GM19397 (cell line): Measurements from ENCODE around the gene MAPKAP1.

Source experiments
- ATAC-seq: cut with Tn5 transposase; IDR thresholded peaks from one replicate; pipeline ENCODE4 v1.9.1; 2021; ENCODE audit warnings: mild to moderate bottlenecking, moderate library complexity; ENCODE audit not compliant: unreplicated experiment

The MAPKAP1 gene

DNA sequence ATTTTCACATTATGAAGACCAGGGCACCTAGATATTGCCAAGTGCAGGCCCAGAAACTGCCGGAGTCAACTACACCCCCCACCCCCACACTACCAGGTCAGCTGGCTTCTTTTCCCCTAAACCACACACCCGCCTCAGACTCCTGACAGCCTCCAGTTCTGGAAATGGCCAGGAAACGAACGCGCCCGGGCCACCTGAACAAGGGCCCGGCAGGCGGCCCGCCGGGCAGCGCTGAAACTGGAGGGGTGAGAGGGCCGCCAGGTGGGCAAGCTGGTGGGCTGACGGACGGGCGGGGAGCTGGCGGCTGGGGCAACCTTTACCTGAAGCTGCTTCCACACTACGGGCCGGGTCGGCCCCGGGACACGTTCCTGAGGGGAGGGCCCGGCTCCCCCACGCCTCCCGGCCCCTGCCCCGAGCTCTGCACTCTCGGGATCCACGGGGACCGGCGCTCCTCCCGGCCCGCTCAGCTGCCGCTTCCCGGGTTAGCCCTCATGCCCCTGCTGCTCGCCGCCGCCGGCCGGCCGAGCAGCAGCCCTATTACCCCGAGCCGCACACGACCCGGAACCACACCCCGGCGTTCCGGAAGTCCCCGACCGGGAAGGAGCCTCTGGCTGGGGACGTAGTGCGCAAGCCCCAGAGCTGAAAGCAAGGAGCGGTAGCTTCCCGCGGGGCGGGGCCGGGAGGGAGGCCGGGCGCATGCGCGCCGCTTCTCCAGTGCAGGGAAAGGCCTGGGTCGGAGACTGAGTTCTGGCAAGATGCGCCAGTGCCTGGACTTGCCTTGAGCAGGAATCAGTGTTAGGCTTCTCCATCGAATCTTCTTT, at the start of gene MAPKAP1:
Gene MAPKAP1, minus strand, starts transcription at position 558 of the 821 bp plus-strand sequence. CDS start 34,634 bp downstream, outside the sequence.
- peak; percentile 96 for ATAC-seq

DNA sequence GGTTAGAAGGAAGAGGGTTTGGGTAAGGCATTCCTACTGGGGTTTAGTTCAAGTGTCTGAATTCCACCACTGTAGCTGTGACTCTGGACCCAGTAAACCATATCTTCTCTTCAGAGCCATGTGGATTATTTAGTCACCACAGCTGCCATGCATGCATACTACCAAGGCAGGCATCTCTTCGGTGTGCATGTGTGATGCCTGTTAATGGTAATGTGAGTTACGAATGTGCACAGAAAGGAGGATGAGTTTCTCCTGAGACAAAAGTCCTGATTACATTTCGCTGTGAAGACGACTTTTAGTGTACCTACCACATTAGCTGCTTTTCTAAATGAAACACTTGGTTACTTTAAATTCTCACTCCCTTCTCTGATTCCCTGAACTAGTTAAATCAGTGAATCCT, 49.5 kb upstream of the MAPKAP1 start:
- ATAC-seq, result no peak

DNA sequence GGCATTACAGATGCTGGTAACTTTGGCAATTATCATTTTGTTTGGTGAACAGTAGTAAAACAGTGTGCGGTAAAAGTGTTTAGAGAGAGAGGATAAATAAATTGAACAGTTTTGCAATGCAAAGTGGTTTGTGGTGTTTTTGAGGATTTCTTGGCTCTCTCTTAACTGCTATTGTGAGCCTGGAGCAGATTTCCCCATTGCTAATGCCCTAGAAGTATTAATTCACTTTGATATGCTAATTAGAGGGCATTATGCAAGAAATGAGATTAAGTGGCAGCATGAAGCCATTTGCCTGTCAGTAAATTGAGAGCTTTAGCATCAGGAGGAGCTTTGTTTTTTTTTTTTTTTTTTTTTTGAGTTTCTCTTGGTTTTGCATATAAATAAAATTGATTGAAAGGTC, 48.3 kb upstream of the MAPKAP1 start:
- no peak for ATAC-seq

DNA sequence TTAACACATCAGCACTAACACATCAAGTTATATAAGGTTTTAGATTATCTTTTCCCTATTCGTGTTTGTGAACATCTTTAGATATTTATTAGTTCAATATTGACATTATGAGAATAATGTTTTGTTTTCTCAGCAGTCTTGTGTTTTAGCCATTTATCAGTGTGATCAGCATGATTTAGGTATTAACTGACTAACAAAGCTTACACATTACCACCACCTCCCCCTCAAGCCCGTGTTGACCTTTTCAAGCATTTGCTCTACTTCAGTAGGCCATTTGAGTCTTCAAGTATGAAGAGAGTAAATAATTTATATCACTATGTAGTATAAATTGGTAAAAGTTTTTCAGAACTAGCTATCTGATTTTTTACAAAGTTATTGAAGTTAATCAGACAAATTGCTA, 47.1 kb upstream of the MAPKAP1 start:
- no peak for ATAC-seq

DNA sequence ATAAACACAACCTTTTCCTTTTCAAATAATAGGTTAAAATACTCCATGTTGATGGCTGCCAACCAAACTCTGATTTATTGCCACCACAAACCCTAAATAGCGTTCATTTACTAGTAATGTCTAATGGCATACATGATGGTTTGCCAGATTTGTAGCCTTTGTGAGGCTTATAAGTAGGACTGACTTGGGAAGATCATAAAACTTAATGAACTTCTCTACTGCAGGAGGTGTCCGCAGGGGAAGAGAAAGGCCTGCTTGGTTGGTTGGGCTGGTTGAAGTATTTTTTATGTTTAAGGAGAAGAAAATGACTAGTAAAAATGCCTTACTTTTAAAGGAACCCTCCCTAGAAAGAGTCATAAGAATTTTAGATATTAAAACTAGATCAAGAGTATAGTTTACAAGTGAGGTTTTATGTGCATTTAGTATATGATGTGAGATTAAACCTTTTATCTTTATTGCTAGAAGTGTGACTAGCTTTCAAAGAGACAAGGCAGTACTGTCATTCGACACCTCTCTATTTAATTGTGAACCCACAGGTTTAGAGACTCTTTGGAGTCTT, 45.1 kb upstream of the MAPKAP1 start:
- no peak for ATAC-seq

DNA sequence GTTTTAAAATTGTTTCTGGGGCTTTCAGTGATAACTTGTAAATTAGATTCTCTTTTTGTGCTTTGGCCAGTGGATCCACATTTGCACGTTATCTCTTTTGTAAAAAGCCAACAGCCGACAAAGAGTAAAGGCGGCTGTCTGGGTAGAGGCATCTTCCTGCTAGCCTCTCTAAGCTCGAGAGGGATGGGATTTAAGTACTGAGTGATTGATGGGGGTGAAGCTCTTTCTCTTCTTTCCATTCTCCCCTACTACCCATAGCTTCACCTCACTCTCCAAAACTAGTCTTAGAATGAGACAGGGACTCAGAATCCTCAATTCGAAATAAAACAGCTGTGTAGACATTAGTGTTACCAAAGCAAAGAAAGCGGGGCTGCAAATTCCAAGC, 43.6 kb upstream of the MAPKAP1 start:
- no peak for ATAC-seq

DNA sequence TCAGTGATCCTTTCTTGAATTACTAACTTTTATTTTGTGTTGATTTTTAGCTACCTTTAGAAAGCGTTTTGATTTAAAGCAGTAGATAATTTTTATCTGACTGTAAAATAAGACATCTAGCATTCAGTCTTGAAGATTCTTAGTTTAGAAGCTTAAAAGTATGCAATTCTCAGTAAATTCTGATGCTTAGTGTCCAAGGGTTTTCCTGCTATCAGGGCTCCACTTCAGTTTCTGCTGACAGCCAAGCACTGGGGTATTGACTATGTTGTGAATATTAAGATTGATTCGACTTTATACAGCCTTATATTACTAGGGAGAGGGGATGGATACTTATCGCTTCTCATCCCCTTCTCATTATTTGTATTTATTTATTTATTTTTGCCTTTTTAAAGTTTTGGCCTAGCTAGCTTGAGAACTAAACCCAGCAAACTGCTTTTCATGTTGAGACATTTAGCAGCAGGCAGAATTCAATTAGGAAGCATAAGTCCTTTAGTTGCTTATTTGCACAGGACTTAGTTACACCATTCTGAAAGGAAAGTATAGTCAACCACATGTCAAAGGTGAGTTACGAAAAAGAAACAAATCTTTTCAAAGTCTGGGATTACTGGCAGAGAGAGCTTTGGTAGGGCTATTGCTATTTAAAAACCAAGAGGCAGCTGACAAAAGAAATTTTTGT, 43.1 kb upstream of the MAPKAP1 start:
- no peak for ATAC-seq

DNA sequence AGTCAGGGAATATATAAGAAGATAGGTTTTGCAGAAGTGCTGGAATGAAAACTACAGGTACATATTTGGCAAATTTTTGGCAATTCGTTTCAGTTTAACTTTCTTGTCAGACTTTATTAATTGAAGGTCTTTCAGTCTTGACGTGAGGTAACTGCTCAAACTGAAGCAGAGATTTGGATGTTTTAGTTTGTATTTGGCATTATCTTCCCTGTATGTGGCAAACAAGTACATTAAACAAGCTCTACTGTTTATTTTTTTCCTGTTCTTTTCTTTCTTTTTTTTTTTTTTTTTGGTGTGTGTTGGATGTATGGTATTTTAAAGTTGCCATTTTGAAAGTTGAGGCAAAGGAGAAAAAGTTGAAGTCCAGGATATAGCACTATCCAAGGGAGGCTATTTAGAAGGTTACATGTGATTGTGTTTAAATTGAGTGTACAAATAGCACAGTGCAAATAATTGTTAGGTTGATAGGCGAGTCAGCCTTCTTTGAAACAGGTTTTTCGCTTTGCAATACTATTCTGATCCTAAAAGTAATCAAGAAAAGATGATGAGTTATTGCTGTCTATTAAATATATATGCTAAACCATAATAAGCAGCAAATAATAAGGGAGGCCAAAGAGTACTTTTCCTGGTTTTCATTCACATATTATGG, 42.4 kb upstream of the MAPKAP1 start:
- ATAC-seq, result no peak

DNA sequence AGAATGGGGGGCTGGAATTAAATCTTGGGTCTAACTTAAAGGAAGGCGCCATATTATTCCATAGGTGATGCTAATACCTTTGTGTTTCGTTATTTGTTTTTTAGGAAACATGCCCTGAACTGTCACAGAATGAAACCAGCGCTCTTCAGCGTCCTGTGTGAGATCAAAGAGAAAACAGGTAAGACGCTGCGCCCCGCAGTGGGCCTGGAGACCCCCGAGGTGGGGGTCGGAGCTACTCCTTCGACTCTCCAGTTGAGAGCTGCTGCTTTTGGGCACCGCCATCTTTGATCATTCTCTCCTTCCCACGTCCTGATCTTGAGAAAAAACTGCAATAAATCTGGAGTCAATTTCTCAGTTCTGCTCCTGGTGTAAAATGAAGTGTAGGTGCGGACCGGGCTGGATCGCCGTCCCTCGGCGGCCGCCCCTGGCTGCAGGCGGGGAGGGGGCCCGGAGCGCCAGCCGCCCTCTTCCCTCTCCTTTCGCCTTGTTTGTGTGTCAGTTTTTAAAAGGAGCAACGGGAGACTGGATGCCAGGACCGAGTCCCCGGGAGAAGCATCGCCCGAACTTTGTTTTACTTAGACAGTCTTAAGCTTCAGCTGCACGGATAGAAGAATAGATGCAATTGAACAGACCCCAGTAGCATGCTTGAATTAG, 41.6 kb upstream of the MAPKAP1 start:
- ATAC-seq, result no peak

DNA sequence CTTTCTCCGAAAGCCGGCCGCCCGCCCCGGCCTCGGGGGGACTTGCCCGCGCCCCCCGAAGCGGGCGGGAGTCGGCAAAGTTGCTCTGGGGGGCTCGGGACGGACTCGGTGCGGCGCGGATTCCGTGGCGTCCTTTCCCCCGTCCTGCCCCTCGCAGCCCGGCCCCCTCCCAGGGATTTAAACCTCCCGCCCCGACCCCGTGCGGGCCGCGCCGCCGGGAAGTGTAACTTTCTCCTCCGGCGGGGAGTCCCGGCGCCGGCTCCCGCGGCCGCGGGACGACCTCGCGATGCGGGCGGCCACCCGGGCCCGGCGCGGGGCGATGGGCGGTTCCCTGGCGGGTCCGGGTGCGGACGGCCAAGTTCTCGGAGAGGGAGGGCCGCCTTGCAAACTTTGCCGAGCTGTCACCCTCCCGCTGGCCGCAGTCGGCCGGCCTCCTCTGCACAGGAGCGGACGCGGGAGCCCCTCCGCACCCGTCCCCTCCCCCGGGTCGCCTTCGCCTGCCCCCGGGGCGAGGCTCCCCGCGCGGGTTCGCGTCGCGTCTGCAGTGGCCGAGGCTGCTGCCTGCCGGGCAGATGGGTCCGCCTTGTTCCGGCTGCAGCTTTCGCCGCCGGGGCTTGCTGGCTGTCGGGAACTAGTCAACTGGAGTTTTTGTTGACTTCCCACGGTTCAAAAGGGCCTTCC, 40.9 kb upstream of the MAPKAP1 start:
- ATAC-seq, result no peak

DNA sequence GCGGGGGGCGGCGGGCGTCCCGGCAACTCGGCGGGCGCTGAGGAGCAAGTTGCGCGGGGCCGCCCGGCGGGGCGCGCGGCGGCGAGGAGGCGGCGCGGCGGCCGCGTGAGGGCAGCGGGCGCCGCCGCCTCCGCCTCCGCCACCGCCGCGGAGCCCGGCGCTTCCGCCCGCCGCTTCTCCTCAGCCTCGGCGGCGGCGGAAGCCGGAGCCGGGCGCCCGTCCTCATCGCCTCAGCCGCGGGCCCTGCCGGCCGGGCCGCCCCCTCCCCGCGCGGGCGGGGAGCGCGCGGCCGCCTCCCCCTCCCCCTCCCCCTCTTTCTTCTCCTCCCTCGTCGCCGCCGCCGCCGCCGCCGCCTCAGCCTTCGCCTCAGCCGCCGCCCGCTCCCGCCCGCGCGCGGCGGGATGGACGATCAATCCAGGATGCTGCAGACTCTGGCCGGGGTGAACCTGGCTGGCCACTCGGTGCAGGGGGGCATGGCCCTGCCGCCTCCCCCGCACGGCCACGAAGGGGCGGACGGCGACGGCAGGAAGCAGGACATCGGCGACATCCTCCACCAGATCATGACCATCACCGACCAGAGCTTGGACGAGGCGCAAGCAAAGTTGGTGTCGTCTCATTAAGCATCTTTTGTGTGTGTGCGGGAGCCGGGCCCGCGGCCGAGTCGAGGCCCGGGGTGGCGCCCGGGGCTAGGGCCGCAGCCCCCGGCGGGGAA, 40.2 kb upstream of the MAPKAP1 start, which contains the start of gene PBX3:
Gene PBX3, plus strand, starts transcription at position 321 of the 712 bp plus-strand sequence.
- ATAC-seq, result peak; percentile 17

DNA sequence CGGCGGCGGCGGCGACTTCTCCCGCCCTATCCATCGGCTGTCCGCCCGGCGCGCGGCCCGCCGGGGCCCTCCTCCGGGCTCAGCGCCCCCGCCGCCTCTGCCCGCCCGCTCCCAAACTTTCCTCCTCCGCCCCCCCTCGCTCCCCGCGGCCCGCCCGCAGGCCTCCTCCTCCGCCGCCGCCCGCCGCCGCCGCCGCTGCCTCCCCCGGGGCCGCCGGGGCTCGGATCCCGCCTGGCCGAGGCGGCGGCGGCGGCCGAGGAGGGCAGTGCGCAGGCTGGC, 39.7 kb upstream of the MAPKAP1 start:
- peak; percentile 22 for ATAC-seq

DNA sequence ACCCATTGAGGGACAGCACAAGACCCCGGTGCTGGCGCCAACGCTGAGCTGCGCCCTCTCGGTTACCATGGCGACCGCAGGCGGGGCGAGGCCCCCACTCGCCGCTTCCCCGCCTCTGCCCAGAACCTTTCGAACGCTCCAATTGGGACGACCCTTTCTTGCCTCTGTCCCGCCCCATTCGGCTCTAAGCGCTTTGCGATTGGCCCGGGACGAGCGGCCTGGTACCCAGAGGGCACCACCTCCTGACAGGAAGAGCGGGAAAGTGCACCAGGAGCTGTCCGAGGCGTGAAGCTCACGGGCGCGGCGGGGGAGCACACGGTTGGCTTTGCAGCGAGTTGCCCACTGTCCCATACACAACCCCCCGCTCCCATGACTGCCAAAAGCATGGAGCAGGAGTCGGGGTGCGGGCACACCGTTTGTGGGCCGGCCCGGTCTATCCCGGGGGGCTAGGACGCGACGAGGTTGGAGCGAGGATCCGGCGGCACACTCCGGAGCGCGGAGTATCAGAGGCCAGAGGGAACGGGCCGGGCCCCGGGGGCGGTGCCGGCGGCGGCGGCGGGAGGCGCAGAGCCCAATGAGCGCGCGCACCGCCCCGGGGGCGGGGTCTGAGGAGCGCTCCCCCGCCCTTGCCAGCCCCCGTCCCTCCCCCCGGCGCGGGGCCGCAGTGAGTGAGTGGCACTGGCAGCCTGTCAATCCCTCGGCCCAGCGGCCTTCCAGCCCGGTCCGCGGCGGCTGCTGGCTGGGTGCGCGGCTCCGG, 39.2 kb upstream of the MAPKAP1 start:
- ATAC-seq, result peak; percentile 69

DNA sequence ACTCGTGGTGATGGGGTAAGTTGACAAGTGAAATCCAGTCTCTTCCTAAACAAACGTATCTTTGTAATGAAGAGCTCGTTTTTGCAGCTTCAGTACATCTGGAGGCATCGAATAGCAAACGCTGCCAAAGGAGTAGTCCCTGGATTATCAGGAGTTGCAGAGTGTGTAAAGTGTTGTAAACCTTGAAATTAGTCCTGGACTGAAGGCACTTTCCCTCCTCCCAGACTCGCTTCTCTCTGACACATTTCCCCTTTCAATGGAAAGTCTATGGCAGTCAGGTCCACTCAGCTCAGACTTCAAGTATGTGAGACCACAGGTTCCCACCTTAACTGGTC, 38.6 kb upstream of the MAPKAP1 start:
- ATAC-seq, result no peak

DNA sequence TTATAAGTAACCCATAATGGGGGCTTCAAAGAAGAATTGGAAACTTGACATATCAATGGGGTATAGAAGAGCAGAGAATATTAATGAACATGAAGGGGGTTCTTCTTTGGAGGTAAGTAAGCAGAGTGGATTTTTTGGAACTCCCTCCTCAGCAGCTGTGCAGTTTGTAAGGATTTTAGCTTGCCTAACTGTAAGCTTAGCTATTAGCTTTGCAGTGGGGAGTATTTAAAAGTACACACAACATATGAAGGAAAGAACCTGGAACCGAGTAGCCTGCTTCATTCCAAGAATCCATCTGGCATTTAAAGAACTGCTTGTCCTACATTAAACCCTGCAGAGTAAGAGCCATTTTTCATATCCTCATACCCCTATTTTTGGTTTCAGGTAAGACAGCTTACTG, 38.0 kb upstream of the MAPKAP1 start:
- ATAC-seq, result no peak

DNA sequence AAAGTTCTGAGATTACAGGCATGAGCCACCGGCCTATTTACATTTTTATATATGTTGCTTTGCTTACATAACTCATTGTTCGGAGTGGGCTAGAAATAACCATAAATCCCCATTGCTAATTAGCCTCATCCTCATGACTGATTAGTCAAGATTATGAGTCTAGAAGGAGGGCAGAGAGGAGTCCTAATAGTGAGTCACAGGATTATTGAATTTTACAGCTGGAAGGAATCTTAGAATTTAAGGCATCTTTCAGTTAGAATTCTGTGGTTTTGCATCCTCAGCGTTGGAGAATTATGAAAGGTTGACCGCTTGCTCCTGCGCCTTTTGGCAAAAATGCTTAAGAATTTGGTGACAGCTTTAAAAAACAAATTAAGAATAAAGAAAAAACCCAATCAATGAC, 37.6 kb upstream of the MAPKAP1 start:
- no peak for ATAC-seq

DNA sequence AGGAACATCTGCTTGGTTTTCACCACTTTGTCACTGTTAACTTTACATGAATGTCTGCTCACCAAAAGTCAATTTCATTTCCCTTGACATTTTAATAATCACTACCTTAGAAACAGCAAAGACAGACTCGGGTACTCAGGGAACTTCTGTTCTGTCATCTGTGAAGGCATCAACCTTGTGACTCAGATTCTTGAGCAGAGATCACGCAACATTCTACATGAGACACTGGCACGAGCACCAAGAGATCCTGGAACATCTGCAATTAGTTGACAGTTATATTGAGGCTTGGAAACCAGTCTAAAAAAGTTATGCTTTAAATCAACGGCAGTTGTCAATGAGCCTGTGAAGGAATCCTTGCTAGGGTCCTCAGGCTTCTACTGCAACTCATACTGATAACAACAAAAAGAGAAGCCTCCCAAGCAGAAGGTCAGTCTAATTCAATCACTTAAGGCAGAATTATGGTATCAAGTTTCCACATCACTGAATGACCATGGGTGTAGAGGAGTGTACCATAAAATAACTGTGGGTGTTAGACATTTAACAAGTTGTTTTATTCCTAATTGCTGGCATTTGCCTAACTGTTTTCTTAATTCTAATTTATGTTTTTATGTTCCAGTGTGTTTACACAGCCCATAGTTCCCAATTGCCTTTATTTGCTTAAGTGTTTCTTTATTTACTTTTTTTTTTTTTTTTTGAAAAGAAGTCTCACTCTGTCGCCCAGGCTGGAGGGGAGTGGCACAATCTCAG, 36.8 kb upstream of the MAPKAP1 start:
- no peak for ATAC-seq

DNA sequence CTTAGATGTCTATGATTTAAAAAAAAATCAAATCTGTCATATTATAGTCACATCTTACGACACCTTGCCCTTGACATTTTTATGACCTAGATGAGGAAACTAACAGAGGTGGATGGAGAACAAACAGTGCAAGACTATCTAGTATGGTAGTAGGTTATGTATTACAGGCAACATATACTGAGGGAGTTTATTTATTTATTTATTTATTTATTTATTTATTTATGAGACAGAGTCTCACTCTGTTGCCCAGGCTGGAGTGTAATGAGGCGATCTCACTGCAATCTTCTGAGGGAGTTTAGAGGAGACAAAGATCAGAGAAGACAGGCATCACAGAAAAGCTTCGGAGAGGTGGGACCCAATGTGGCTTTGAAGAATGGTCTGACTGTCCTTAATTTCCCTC, 35.6 kb upstream of the MAPKAP1 start:
- no peak for ATAC-seq

DNA sequence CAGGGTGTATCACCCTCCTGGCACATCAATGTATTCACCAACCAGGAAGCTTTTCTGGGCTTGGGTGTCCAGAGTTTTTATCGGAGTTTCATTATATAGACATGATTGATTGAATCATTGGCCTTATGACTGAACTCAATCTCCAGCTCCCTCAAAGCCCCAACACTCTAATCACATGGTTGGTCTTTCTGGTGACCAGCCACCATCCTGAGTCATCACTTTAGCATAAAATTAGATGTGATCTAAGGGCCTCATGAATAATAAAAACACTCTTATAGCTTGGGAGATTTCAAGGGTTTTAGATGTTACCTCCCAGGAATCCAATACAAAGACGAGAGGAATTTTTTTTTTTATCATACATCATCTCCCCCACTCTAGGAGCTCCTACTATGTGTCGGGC, 32.4 kb upstream of the MAPKAP1 start:
- no peak for ATAC-seq
